GM12891 (cell line): ENCODE measurements around the gene KRTAP20-1.

Source experiments
- POLR2A ChIP-seq: IDR thresholded peaks from 2 replicates; pipeline ENCODE4 v1.6.1; 2011; ENCODE audit warnings: low read depth, low read length, control low read depth
- POLR2AphosphoS5 ChIP-seq: IDR thresholded peaks from 2 replicates; pipeline ENCODE4 v1.6.1; 2011; ENCODE audit warnings: low read depth, low read length, control low read depth
- POU2F2 ChIP-seq: IDR thresholded peaks from 2 replicates; pipeline ENCODE4 v1.6.1; 2011; ENCODE audit warnings: low read depth, mild to moderate bottlenecking, control low read depth, low read length, moderate library complexity
- TAF1 ChIP-seq: IDR thresholded peaks from 2 replicates; pipeline ENCODE4 v1.6.1; 2011; ENCODE audit warnings: low read depth, low read length, control low read depth

- TF ChIP-seq POLR2A (no peak), TAF1 (no peak), POLR2AphosphoS5 (no peak), POU2F2 (no peak)
Measured at GRCh38 chr21:30628109-30628508, 11.9 kb downstream of the KRTAP20-1 start.
